HepG2 (cell line): ENCODE results near the gene MTMR4. TPM values are rescaled to one million over a fixed set of nuclear protein-coding genes. Genes with fewer than 3 reads are reported as not detected.

Experiments used
- CBX2 ChIP-seq, 2 experiments: fragments of 200-600 bp in 1 of 2; sonication (generic); formaldehyde crosslinking in 1 of 2; IDR thresholded peaks; 2 replicates each; pipeline versions ENCODE4 v1.7.0 to v1.8.1; 2018 to 2022; ENCODE audit warnings: low read depth in 2 of 2, low read length in 1 of 2, mild to moderate bottlenecking in 1 of 2, missing genetic modification reagents in 1 of 2
- CENPT ChIP-seq: sonication (generic); formaldehyde crosslinking; IDR thresholded peaks from 2 replicates; pipeline ENCODE4 v1.8.0; 2022; ENCODE audit warnings: low read depth, mild to moderate bottlenecking, moderate library complexity, missing genetic modification reagents
- FOXK1 ChIP-seq: sonication (generic); formaldehyde crosslinking; IDR thresholded peaks from 2 replicates; pipeline ENCODE4 v1.4.0; 2020; ENCODE audit warnings: low read depth, missing genetic modification reagents, borderline replicate concordance
- JUN ChIP-seq: sonication (generic); formaldehyde crosslinking; IDR thresholded peaks from 2 replicates; pipeline ENCODE4 v1.4.0; 2020; ENCODE audit warnings: mild to moderate bottlenecking, missing genetic modification reagents
- MLXIP ChIP-seq: sonication (generic); formaldehyde crosslinking; IDR thresholded peaks from 2 replicates; pipeline ENCODE4 v1.9.0; 2021; ENCODE audit warnings: missing genetic modification reagents, borderline replicate concordance
- NR2F2 ChIP-seq: IDR thresholded peaks from 2 replicates; pipeline ENCODE4 v1.6.1; 2012; ENCODE audit warnings: low read depth, inconsistent platforms, borderline replicate concordance
- PHF5A ChIP-seq: IDR thresholded peaks from one replicate; pipeline ENCODE4 v1.6.1; 2018; ENCODE audit warnings: low read depth, missing genetic modification reagents; ENCODE audit not compliant: unreplicated experiment
- RERE ChIP-seq: IDR thresholded peaks from 2 replicates; pipeline ENCODE4 v1.6.1; 2016; ENCODE audit warnings: low read depth, missing genetic modification reagents, missing compliant biosample characterization
- ZNF160 ChIP-seq: sonication (generic); formaldehyde crosslinking; IDR thresholded peaks from 2 replicates; pipeline ENCODE4 v1.8.0; 2022; ENCODE audit warnings: mild to moderate bottlenecking, inconsistent platforms, missing genetic modification reagents
- ZNF232 ChIP-seq: sonication (generic); formaldehyde crosslinking; IDR thresholded peaks from 2 replicates; pipeline ENCODE4 v1.4.0; 2020; ENCODE audit warnings: missing genetic modification reagents, borderline replicate concordance
- ZNF619 ChIP-seq: sonication (generic); formaldehyde crosslinking; IDR thresholded peaks from 2 replicates; pipeline ENCODE4 v1.4.0; 2020; ENCODE audit warnings: mild to moderate bottlenecking, missing genetic modification reagents
- ZNF652 ChIP-seq: IDR thresholded peaks from 2 replicates; pipeline ENCODE4 v1.6.1; 2016; ENCODE audit warnings: low read depth, borderline replicate concordance
- ZNF670 ChIP-seq: sonication (generic); formaldehyde crosslinking; IDR thresholded peaks from 2 replicates; pipeline ENCODE4 v1.8.0; 2022; ENCODE audit warnings: mild to moderate bottlenecking, missing genetic modification reagents, borderline replicate concordance
- ZNF710 ChIP-seq: sonication (generic); formaldehyde crosslinking; IDR thresholded peaks from 2 replicates; pipeline ENCODE4 v1.5.0; 2020; ENCODE audit warnings: mild to moderate bottlenecking, missing genetic modification reagents, borderline replicate concordance
- polyA plus RNA-seq, 8 experiments: library from polyadenylated mRNA; depleted of rRNA in 3 of 8; stranded (reverse) in 7 of 8; unstranded in 1 of 8; fragments of >200 nt; fragmentation: Illumina TruSeq in 4 of 8; extraction: Trizol in 4 of 8; gene quantifications; 2 replicates each; pipeline versions ENCODE4 v1.2.1 to v1.2.3, GENCODE V29; 2011 to 2016; ENCODE audit warnings: low read depth in 4 of 8, missing spikeins in 1 of 8, mixed read lengths in 1 of 8; ENCODE audit not compliant: insufficient read depth in 1 of 8
- total RNA-seq, 5 experiments: library from RNA; depleted of rRNA; stranded (reverse); fragments of >200 nt; fragmentation: Illumina TruSeq; extraction: Trizol; gene quantifications; 2 replicates each; pipeline ENCODE4 v1.2.3, GENCODE V29; 2016; ENCODE audit warnings: low read depth in 1 of 5

MTMR4 gene
- total and polyA plus RNA-seq, 2 of the 13 experiments (the other 11 are each of a cell fraction or from before 2014, with no cell fraction given): 62.5 to 65.1 TPM

- no peak for TF ChIP-seq ZNF670 (CRISPR knock-in tag)
- no peak for TF ChIP-seq CENPT (CRISPR knock-in tag)
- 0 out of 2 replicates have a peak, but pooled peaks have one; percentile 5 for TF ChIP-seq ZNF652
- no peak for TF ChIP-seq ZNF160 (CRISPR knock-in tag)
- TF ChIP-seq MLXIP: no peak
- TF ChIP-seq JUN: no peak
- TF ChIP-seq PHF5A: peak; percentile 72
- no peak; the same call in 1 of the 2 replicates for TF ChIP-seq ZNF232 (CRISPR knock-in tag)
- TF ChIP-seq NR2F2: peak; percentile 54; the same call in 1 of the 2 replicates
- no peak for TF ChIP-seq ZNF619 (CRISPR knock-in tag)
- peak; percentile 66; the same call in 1 of the 2 replicates for TF ChIP-seq FOXK1 (CRISPR knock-in tag)
- no peak; the same call in 1 of the 2 replicates for TF ChIP-seq ZNF710 (CRISPR knock-in tag)
- no peak for TF ChIP-seq RERE
- no peak for TF ChIP-seq CBX2 (IDR thresholded peaks at IDR 0.05; ENCODE audit: low read depth, low read length)
- no peak for TF ChIP-seq CBX2 (CRISPR knock-in tag; IDR thresholded peaks at IDR 0.05; ENCODE audit: low read depth)
Measured at GRCh38 chr17:58516644-58517377, 2.4 kb upstream of the MTMR4 start (continued).
